Activated CD4-positive, alpha-beta T cell treated with anti-CD3 and anti-CD28 coated beads, Interleukin-2, amount 50 U/mL, for 16 hours (primary cell): ENCODE data around the gene KLHL29.

Experiments
- DNase-seq: peaks from one replicate; pipeline ENCODE4 v3.0.0-alpha.2; 2020

KLHL29 gene

GRCh38 chr2:23399674-23400261 lies 14.8 kb downstream of the KLHL29 start:
- DNase-seq = no peak

GRCh38 chr2:23400703-23401102 lies 15.7 kb downstream of the KLHL29 start:
- DNase-seq = no peak

GRCh38 chr2:23401427-23402204 lies 16.6 kb downstream of the KLHL29 start:
- DNase-seq = no peak

GRCh38 chr2:23402205-23402740 lies 17.3 kb downstream of the KLHL29 start:
- DNase-seq = no peak

- no peak for DNase-seq
Measured at GRCh38 chr2:23404426-23404825, 19.4 kb downstream of the KLHL29 start.

- DNase-seq = no peak
Measured at GRCh38 chr2:23409248-23409647, 24.3 kb downstream of the KLHL29 start.

- no peak for DNase-seq
Measured at GRCh38 chr2:23410596-23410995, 25.6 kb downstream of the KLHL29 start.

- no peak for DNase-seq
Measured at GRCh38 chr2:23411752-23412431, 26.9 kb downstream of the KLHL29 start.

- no peak for DNase-seq
Measured at GRCh38 chr2:23412556-23413155, 27.7 kb downstream of the KLHL29 start.

GRCh38 chr2:23413641-23414040 lies 28.7 kb downstream of the KLHL29 start:
- DNase-seq = no peak

- no peak for DNase-seq
Measured at GRCh38 chr2:23414106-23414505, 29.1 kb downstream of the KLHL29 start.

- no peak for DNase-seq
Measured at GRCh38 chr2:23414871-23415270, 29.9 kb downstream of the KLHL29 start.

GRCh38 chr2:23417310-23417709 lies 32.3 kb downstream of the KLHL29 start:
- no peak for DNase-seq

GRCh38 chr2:23418056-23418455 lies 33.1 kb downstream of the KLHL29 start:
- DNase-seq = no peak

- no peak for DNase-seq
Measured at GRCh38 chr2:23418461-23418911, 33.5 kb downstream of the KLHL29 start.

GRCh38 chr2:23419171-23420090 lies 34.5 kb downstream of the KLHL29 start:
- no peak for DNase-seq

- DNase-seq = no peak
Measured at GRCh38 chr2:23420091-23420839, 35.3 kb downstream of the KLHL29 start.

- DNase-seq = no peak
Measured at GRCh38 chr2:23420840-23421476, 36.0 kb downstream of the KLHL29 start.

GRCh38 chr2:23422089-23423061 lies 37.4 kb downstream of the KLHL29 start:
- DNase-seq = no peak
